Type B pancreatic cell (in vitro differentiated cells): Measurements from ENCODE around the gene RPS10. TPM values are rescaled to one million over a fixed set of nuclear protein-coding genes. Genes with fewer than 3 reads are reported as not detected.

Experiments
- DNase-seq: peaks from one replicate; pipeline ENCODE4 v3.0.0; 2021; ENCODE audit warnings: mixed read lengths; ENCODE audit not compliant: unreplicated experiment; ENCODE audit errors: extremely low spot score
- H3K27ac Mint-ChIP-seq: 2 replicates; pipeline ENCODE4 v1.8.0; 2021; ENCODE audit warnings: mild to moderate bottlenecking, mixed read lengths
- H3K27me3 Mint-ChIP-seq: 2 replicates; pipeline ENCODE4 v1.8.0; 2021; ENCODE audit warnings: mixed read lengths
- H3K36me3 Mint-ChIP-seq: 2 replicates; pipeline ENCODE4 v1.8.0; 2021; ENCODE audit warnings: mixed read lengths
- H3K4me1 Mint-ChIP-seq: one replicate; pipeline ENCODE4 v1.8.0; 2021; ENCODE audit warnings: mixed read lengths; ENCODE audit not compliant: unreplicated experiment
- H3K4me3 Mint-ChIP-seq: 2 replicates; pipeline ENCODE4 v1.8.0; 2021; ENCODE audit warnings: mild to moderate bottlenecking, mixed read lengths
- H3K9me3 Mint-ChIP-seq: 2 replicates; pipeline ENCODE4 v1.8.0; 2021; ENCODE audit warnings: mixed read lengths
- total RNA-seq: library from RNA; stranded (reverse); gene quantifications from 2 replicates; pipeline ENCODE4 v1.2.1, GENCODE V29; 2021; ENCODE audit warnings: low replicate concordance
- TF ChIP-seq, protein P1 (sequence below): fragments of 200-600 bp; sonication (generic); conservative IDR thresholded peaks from 2 replicates; pipeline ENCODE4 v1.5.0; 2021; ENCODE audit warnings: antibody characterized with exemption, mild to moderate bottlenecking

The RPS10 gene
- total RNA-seq, 1 donor from 2014 or later, result 1,590 TPM

GRCh38 chr6:34391473-34391785, 34.4 kb downstream of the RPS10 start:
- Mint-ChIP-seq H3K4me1 (peaks cover 24% of the 10 kb centered on the region), H3K36me3 (no peaks in the 10 kb centered on the region), H3K27me3 (no peaks in the 10 kb centered on the region), H3K4me3 (no peak overlapping the region), H3K27ac (no peak overlapping the region), H3K9me3 (no peaks in the 10 kb centered on the region)
- TF ChIP-seq, protein P1, sequence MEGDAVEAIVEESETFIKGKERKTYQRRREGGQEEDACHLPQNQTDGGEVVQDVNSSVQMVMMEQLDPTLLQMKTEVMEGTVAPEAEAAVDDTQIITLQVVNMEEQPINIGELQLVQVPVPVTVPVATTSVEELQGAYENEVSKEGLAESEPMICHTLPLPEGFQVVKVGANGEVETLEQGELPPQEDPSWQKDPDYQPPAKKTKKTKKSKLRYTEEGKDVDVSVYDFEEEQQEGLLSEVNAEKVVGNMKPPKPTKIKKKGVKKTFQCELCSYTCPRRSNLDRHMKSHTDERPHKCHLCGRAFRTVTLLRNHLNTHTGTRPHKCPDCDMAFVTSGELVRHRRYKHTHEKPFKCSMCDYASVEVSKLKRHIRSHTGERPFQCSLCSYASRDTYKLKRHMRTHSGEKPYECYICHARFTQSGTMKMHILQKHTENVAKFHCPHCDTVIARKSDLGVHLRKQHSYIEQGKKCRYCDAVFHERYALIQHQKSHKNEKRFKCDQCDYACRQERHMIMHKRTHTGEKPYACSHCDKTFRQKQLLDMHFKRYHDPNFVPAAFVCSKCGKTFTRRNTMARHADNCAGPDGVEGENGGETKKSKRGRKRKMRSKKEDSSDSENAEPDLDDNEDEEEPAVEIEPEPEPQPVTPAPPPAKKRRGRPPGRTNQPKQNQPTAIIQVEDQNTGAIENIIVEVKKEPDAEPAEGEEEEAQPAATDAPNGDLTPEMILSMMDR, result no peak
- no peak for DNase-seq

- TF ChIP-seq, protein P1, result no peak
- no peaks in the 10 kb centered on the region for H3K9me3 Mint-ChIP-seq
- H3K4me3 Mint-ChIP-seq, result no peak overlapping the region
- H3K27ac Mint-ChIP-seq, result no peak overlapping the region
- no peaks in the 10 kb centered on the region for H3K36me3 Mint-ChIP-seq
- no peak for DNase-seq
- no peaks in the 10 kb centered on the region for H3K27me3 Mint-ChIP-seq
- H3K4me1 Mint-ChIP-seq, result peaks cover 30% of the 10 kb centered on the region
Measured at GRCh38 chr6:34390531-34391472, 35.1 kb downstream of the RPS10 start.

GRCh38 chr6:34389034-34389433, 36.8 kb downstream of the RPS10 start:
- TF ChIP-seq, protein P1, result no peak
- no peak overlapping the region for H3K4me3 Mint-ChIP-seq
- H3K9me3 Mint-ChIP-seq, result no peaks in the 10 kb centered on the region
- peaks cover 42% of the 10 kb centered on the region for H3K4me1 Mint-ChIP-seq
- DNase-seq, result no peak
- H3K36me3 Mint-ChIP-seq, result no peaks in the 10 kb centered on the region
- H3K27me3 Mint-ChIP-seq, result no peaks in the 10 kb centered on the region
- no peak overlapping the region for H3K27ac Mint-ChIP-seq

GRCh38 chr6:34388421-34388820, 37.4 kb downstream of the RPS10 start:
- Mint-ChIP-seq H3K4me1 (peaks cover 44% of the 10 kb centered on the region), H3K27me3 (no peaks in the 10 kb centered on the region), H3K9me3 (no peaks in the 10 kb centered on the region), H3K27ac (no peak overlapping the region), H3K36me3 (no peaks in the 10 kb centered on the region), H3K4me3 (no peak overlapping the region)
- TF ChIP-seq, protein P1, result no peak
- DNase-seq, result no peak

GRCh38 chr6:34386316-34387137, 39.3 kb downstream of the RPS10 start:
- DNase-seq, result no peak
- Mint-ChIP-seq H3K36me3 (no peaks in the 10 kb centered on the region), H3K4me3 (no peak overlapping the region), H3K27ac (no peak overlapping the region), H3K27me3 (no peaks in the 10 kb centered on the region), H3K9me3 (no peaks in the 10 kb centered on the region), H3K4me1 (peaks cover 37% of the 10 kb centered on the region)
- TF ChIP-seq, protein P1, result no peak
